HepG2 (cell line): ENCODE data around the gene TMEM200A. TPM values are rescaled to one million over a fixed set of nuclear protein-coding genes. Genes with fewer than 3 reads are reported as not detected.

Experiments
- ATAC-seq: fragments of 200-7000 bp; cut with Tn5 transposase; 3 replicates; pipeline ENCODE4 v1.9.1; 2020; ENCODE audit warnings: mild to moderate bottlenecking, moderate library complexity
- BruUV-seq: library from RNA; stranded (reverse); fragments of 400-500 nt; replicated peaks from 2 replicates; lab custom pipeline; 2021; lab: Mats Ljungman, UMichigan
- CTCF ChIA-PET: fragments of 300-600 bp; formaldehyde crosslinking; extraction: SDS; loops from one replicate; lab custom pipeline; 2021; ENCODE audit warnings: low total read pairs, inconsistent platforms, low intra/inter-chr PET ratio; lab: Yijun Ruan, JAX
- POLR2A ChIA-PET: fragments of 350-600 bp; sonication (Branson Sonifier 250); formaldehyde crosslinking; loops from one replicate; lab custom pipeline; 2020; ENCODE audit warnings: antibody characterized with exemption, inconsistent platforms; lab: Yijun Ruan, JAX
- DNase-seq: peaks from one replicate; pipeline ENCODE4 v3.0.0-alpha.2; 2015; ENCODE audit warnings: low spot score
- FAIRE-seq: peaks from 3 replicates; lab custom pipeline; 2011; peaks lifted over from hg19 to GRCh38; lab: Jason Lieb, UNC
- H2AFZ ChIP-seq: one replicate; pipeline ENCODE4 v1.6.1; 2011; ENCODE audit warnings: low read length, inconsistent platforms
- H3K27ac ChIP-seq: fragments of 300-600 bp; 3 replicates; pipeline ENCODE4 v1.8.0; 2011; ENCODE audit warnings: mixed run types, mild to moderate bottlenecking, mixed read lengths, low read length, inconsistent platforms; ENCODE audit not compliant: insufficient read depth; ENCODE audit errors: extremely low read length
- H3K27me3 ChIP-seq, 2 experiments: fragments of 200-600 bp in 1 of 2; 2 replicates in 1 of 2; 3 replicates in 1 of 2; pipeline versions ENCODE4 v1.6.0 to v1.8.0; 2011; ENCODE audit warnings: low read length in 2 of 2, mild to moderate bottlenecking in 2 of 2, moderate library complexity in 2 of 2, inconsistent platforms in 1 of 2; ENCODE audit not compliant: insufficient read depth in 2 of 2, control insufficient read depth in 1 of 2
- H3K36me3 ChIP-seq, 2 experiments: fragments of 200-600 bp in 1 of 2; replicated peaks in 1 of 2; 2 replicates in 1 of 2; 3 replicates in 1 of 2; pipeline versions ENCODE4 v1.5.1 to v1.8.0; 2011; ENCODE audit warnings: low read length in 2 of 2, inconsistent platforms in 1 of 2; ENCODE audit not compliant: insufficient read depth in 2 of 2, control insufficient read depth in 1 of 2
- H3K4me1 ChIP-seq: 2 replicates; pipeline ENCODE4 v1.5.1; 2012; ENCODE audit warnings: low read length, inconsistent platforms; ENCODE audit not compliant: insufficient read depth
- H3K4me2 ChIP-seq: 2 replicates; pipeline ENCODE4 v1.6.0; 2011; ENCODE audit warnings: low read depth, low read length, inconsistent platforms
- H3K4me3 ChIP-seq, 3 experiments: fragments of 200-600 bp in 1 of 3; sonication (generic), shearing (Covaris generic) in 1 of 3; replicated peaks in 1 of 3; 2 replicates each; pipeline ENCODE4 v1.5.1; 2011 to 2016; ENCODE audit warnings: low read length in 3 of 3, inconsistent platforms in 2 of 3, low read depth in 2 of 3, mild to moderate bottlenecking in 2 of 3, control low read depth in 1 of 3, mixed read lengths in 1 of 3; ENCODE audit not compliant: insufficient read depth in 1 of 3
- H3K79me2 ChIP-seq: one replicate; pipeline ENCODE4 v1.6.1; 2011; ENCODE audit warnings: low read length, inconsistent platforms; ENCODE audit not compliant: insufficient read depth
- H3K9ac ChIP-seq: 2 replicates; pipeline ENCODE4 v1.6.0; 2011; ENCODE audit warnings: mild to moderate bottlenecking, low read depth, low read length, inconsistent platforms; ENCODE audit not compliant: insufficient read depth
- H3K9me3 ChIP-seq: 2 replicates; pipeline ENCODE4 v1.5.1; 2012; ENCODE audit warnings: mild to moderate bottlenecking, low read length
- H4K20me1 ChIP-seq: 2 replicates; pipeline ENCODE4 v1.6.0; 2011; ENCODE audit warnings: inconsistent platforms, mild to moderate bottlenecking, low read length, moderate library complexity; ENCODE audit not compliant: insufficient read depth
- EP300 ChIP-seq, 3 experiments: sonication (generic) in 1 of 3; formaldehyde crosslinking in 1 of 3; IDR thresholded peaks; 2 replicates each; pipeline versions ENCODE4 v1.5.1 to v1.6.1; 2011 to 2020; ENCODE audit warnings: low read depth in 2 of 3, low read length in 2 of 3, borderline replicate concordance in 1 of 3, improper control_type of control experiment in 1 of 3, mild to moderate bottlenecking in 1 of 3, missing genetic modification reagents in 1 of 3, moderate library complexity in 1 of 3
- HOMEZ ChIP-seq: IDR thresholded peaks from 2 replicates; pipeline ENCODE4 v1.6.1; 2016; ENCODE audit warnings: low read depth
- KLF11 ChIP-seq: IDR thresholded peaks from 2 replicates; pipeline ENCODE4 v1.6.1; 2016; ENCODE audit warnings: missing compliant biosample characterization
- MIXL1 ChIP-seq: IDR thresholded peaks from 2 replicates; pipeline ENCODE4 v1.6.1; 2016
- NCOR1 ChIP-seq: fragments of 200-600 bp; sonication (generic); IDR thresholded peaks from 2 replicates; pipeline ENCODE4 v1.7.0; 2017; ENCODE audit warnings: antibody characterized with exemption, low read length, borderline replicate concordance
- PLRG1 ChIP-seq: fragments of 450-650 bp; conservative IDR thresholded peaks from 2 replicates; pipeline ENCODE4 v1.6.1; 2016
- ZFP41 ChIP-seq: sonication (generic); formaldehyde crosslinking; IDR thresholded peaks from 2 replicates; pipeline ENCODE4 v1.4.0; 2020; ENCODE audit warnings: mild to moderate bottlenecking, missing genetic modification reagents, borderline replicate concordance
- ZNF552 ChIP-seq: sonication (generic); formaldehyde crosslinking; IDR thresholded peaks from 2 replicates; pipeline ENCODE4 v1.9.0; 2022; ENCODE audit warnings: missing genetic modification reagents, mild to moderate bottlenecking, borderline replicate concordance
- ZNF556 ChIP-seq: sonication (generic); formaldehyde crosslinking; IDR thresholded peaks from 2 replicates; pipeline ENCODE4 v1.4.0; 2020; ENCODE audit warnings: mild to moderate bottlenecking, missing genetic modification reagents, borderline replicate concordance
- WGBS: methylation state at CpG from one replicate; pipeline ENCODE4 v1.1.6; 2017; ENCODE audit warnings: low lambda C conversion rate; 5-methylcytosine and 5-hydroxymethylcytosine counted together
- in situ Hi-C: cut with HindIII; loops from 2 replicates; pipeline ENCODE4 v1.10.0; 2017; ENCODE audit warnings: low pct_unique_long_range_greater_than_20kb; ENCODE audit not compliant: extremely low pct_ligation_motif_present
- intact Hi-C: fragments of 100-400 bp; cut with micrococcal nuclease; formaldehyde crosslinking; loops from one replicate; pipeline ENCODE4 v1.10.0; 2022; ENCODE audit not compliant: unreplicated experiment
- polyA plus RNA-seq, 8 experiments: library from polyadenylated mRNA; depleted of rRNA in 3 of 8; stranded (reverse) in 7 of 8; unstranded in 1 of 8; fragments of >200 nt; fragmentation: Illumina TruSeq in 4 of 8; extraction: Trizol in 4 of 8; gene quantifications; 2 replicates each; pipeline versions ENCODE4 v1.2.1 to v1.2.3, GENCODE V29; 2011 to 2016; ENCODE audit warnings: low read depth in 4 of 8, missing spikeins in 1 of 8, mixed read lengths in 1 of 8; ENCODE audit not compliant: insufficient read depth in 1 of 8
- total RNA-seq, 5 experiments: library from RNA; depleted of rRNA; stranded (reverse); fragments of >200 nt; fragmentation: Illumina TruSeq; extraction: Trizol; gene quantifications; 2 replicates each; pipeline ENCODE4 v1.2.3, GENCODE V29; 2016; ENCODE audit warnings: low read depth in 1 of 5

The TMEM200A gene
- total and polyA plus RNA-seq, 2 of the 13 experiments (the other 11 are each of a cell fraction or from before 2014, with no cell fraction given): 0.34 TPM; not detected in 1

- Histone ChIP-seq H4K20me1 (no peaks in the 10 kb centered on the region), H2AFZ (no peak overlapping the region), H3K79me2 (no peaks in the 10 kb centered on the region)
- intact Hi-C loops: loop anchor here (5.0 kb wide), 1 partner anchor 504 kb away; no protein-coding TSS in a partner anchor
- DNase-seq: no peak
- TF ChIP-seq MIXL1 (CRISPR knock-in tag) (no peak), ZNF556 (CRISPR knock-in tag) (no peak), EP300 (IDR thresholded peaks at IDR 0.05; ENCODE audit: low read depth in 2 of 2, low read length in 2 of 2) (no peak), EP300 (CRISPR knock-in tag; IDR thresholded peaks at IDR 0.05; ENCODE audit: borderline replicate concordance) (no peak), ZFP41 (CRISPR knock-in tag) (no peak), ZNF552 (CRISPR knock-in tag) (no peak), KLF11 (CRISPR knock-in tag) (no peak), HOMEZ (CRISPR knock-in tag) (no peak), PLRG1 (no peak), NCOR1 (no peak)
- TF ChIP-seq, all 625 proteins: peak for 0
- no peak overlapping the region for H3K27ac ChIP-seq
- ATAC-seq: no peak
- no peaks in the 10 kb centered on the region for H3K36me3 ChIP-seq
- ChIA-PET POLR2A (no interaction called here), CTCF (no interaction called here)
- H3K4me2 ChIP-seq: no peak overlapping the region
- H3K9me3 ChIP-seq: no peaks in the 10 kb centered on the region
- WGBS: 28% methylated on average over 1 of the region's 1 CpG
- H3K4me3 ChIP-seq: no peak overlapping the region
- in situ Hi-C loops: loop anchor here (10.0 kb wide), 1 partner anchor 476 kb away; no protein-coding TSS in a partner anchor
- no peak for FAIRE-seq
- H3K9ac ChIP-seq: no peak overlapping the region
- H3K27me3 ChIP-seq: peaks cover 2 to 34% of the 10 kb centered on the region in 2 experiments; a peak in 4 of 5 replicates
- H3K4me1 ChIP-seq: peaks cover 9% of the 10 kb centered on the region
- no TSS peak for BruUV-seq
These were observed 2.8 kb downstream of the TMEM200A start for GRCh38 chr6:130368576-130368975.
